Measurements from ENCODE around the gene KRTAP1-4.
"Not testable (repeated sequence)": the region's sequence is repeated elsewhere in the genome, so short reads cannot be mapped to it uniquely, and the experiment has no call there.

DNA sequence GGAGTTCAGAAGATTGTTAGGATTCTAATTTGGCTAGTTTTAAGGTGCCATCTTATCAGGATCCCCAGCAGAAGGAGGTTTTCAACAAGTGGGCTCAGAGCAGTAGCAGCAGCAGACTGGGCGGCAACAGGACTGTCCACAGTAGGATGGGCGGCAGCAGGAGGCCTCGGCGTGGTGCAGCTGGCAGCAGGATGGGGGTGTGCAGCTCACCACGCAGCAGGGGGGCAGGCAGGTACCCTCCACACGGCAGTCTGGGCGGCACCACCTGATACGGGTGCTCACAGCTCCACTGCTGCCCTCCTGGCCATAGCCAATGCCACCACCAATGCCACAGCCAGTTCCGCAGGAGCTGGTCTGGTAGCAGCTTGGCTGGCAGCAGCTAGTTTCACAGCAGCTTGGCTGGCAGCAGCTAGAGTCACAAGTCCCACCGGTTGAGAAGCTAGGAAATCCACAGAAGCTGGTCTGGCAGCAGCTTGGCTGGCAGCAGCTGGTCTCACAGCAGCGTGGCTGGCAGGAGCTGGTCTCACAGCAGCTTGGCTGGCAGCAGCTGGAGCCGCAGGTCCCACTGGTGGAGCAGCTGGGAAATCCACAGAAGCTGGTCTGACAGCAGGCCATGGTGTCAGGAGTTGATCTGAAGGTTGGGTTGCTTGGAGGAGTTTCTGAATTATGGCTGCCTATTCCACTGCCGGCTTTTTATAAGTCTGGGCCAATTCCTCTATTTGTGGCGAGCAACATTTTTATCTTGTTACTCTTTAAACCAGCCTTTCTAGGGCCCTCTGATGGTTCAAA, 11.0 kb upstream of the KRTAP1-4 start, which contains the start of gene KRTAP1-1:
- TF ChIP-seq CTCF, POLR2A (IDR thresholded peaks at IDR 0.05): not testable (repeated sequence)
